PC-9 (cell line): ENCODE results near the gene GRID2IP.

Source experiments
- CTCF ChIP-seq: fragments of 200-600 bp; sonication (generic); conservative IDR thresholded peaks from 2 replicates; pipeline ENCODE4 v1.6.1; 2017; ENCODE audit warnings: mixed run types, antibody characterized with exemption, mild to moderate bottlenecking, moderate library complexity
- EZH2 ChIP-seq: fragments of 200-600 bp; sonication (generic); IDR thresholded peaks from 2 replicates; pipeline ENCODE4 v1.8.0; 2017; ENCODE audit warnings: antibody characterized with exemption, low read depth

- TF ChIP-seq CTCF = no peak
- TF ChIP-seq EZH2 = no peak
These were observed 20.4 kb downstream of the GRID2IP start for GRCh38 chr7:6530626-6531491.
